PC-3 (cell line): Measurements from ENCODE around the gene GPS2. TPM values are rescaled to one million over a fixed set of nuclear protein-coding genes. Genes with fewer than 3 reads are reported as not detected.
"Not testable (repeated sequence)": the region's sequence is repeated elsewhere in the genome, so short reads cannot be mapped to it uniquely, and the experiment has no call there.

ENCODE experiments used
- ATAC-seq: fragments of 200-7000 bp; cut with Tn5 transposase; 2 replicates; pipeline ENCODE4 v1.9.1; 2020; ENCODE audit warnings: mild to moderate bottlenecking, moderate library complexity
- BruUV-seq: library from RNA; stranded (reverse); fragments of 400-500 nt; replicated peaks from 2 replicates; lab custom pipeline; 2021; lab: Mats Ljungman, UMichigan
- CTCF ChIA-PET: fragments of 300-600 bp; sonication (Branson Sonifier 250); formaldehyde crosslinking; loops from one replicate; lab custom pipeline; 2022; ENCODE audit warnings: antibody characterized with exemption; lab: Charles Lee
- POLR2A ChIA-PET: fragments of 300-600 bp; sonication (Branson Sonifier 250); formaldehyde crosslinking; loops from one replicate; lab custom pipeline; 2022; ENCODE audit warnings: antibody characterized with exemption; ENCODE audit not compliant: unreplicated experiment; lab: Charles Lee
- DNase-seq: peaks from one replicate; pipeline ENCODE4 v3.0.0-alpha.2; 2015
- H2AFZ ChIP-seq: fragments of 300-600 bp; sonication (generic); 2 replicates; pipeline ENCODE4 v1.6.0; 2016; ENCODE audit warnings: antibody characterized with exemption, low read length
- H3F3A ChIP-seq: fragments of 300-600 bp; sonication (generic); one replicate; pipeline ENCODE4 v1.6.0; 2017; ENCODE audit warnings: antibody characterized with exemption, low read length, control low read depth, mild to moderate bottlenecking; ENCODE audit not compliant: unreplicated experiment
- H3K27ac ChIP-seq: fragments of 300-600 bp; sonication (generic); 2 replicates; pipeline ENCODE4 v1.5.1; 2016; ENCODE audit warnings: mild to moderate bottlenecking, low read length
- H3K27me3 ChIP-seq: fragments of 300-600 bp; sonication (generic); 2 replicates; pipeline ENCODE4 v1.6.1; 2016; ENCODE audit warnings: low read length, mixed read lengths
- H3K36me3 ChIP-seq: fragments of 300-600 bp; sonication (generic); 2 replicates; pipeline ENCODE4 v1.6.1; 2016; ENCODE audit warnings: low read depth, mixed run types, low read length, mixed read lengths
- H3K4me1 ChIP-seq: fragments of 300-600 bp; sonication (generic); 2 replicates; pipeline ENCODE4 v1.5.1; 2016; ENCODE audit warnings: low read length; ENCODE audit not compliant: insufficient read depth
- H3K4me2 ChIP-seq: fragments of 300-600 bp; sonication (generic); 2 replicates; pipeline ENCODE4 v1.6.0; 2016; ENCODE audit warnings: low read length
- H3K4me3 ChIP-seq: fragments of 300-600 bp; sonication (generic); 2 replicates; pipeline ENCODE4 v1.5.1; 2016; ENCODE audit warnings: mild to moderate bottlenecking, low read length, mixed read lengths
- H3K79me2 ChIP-seq: fragments of 300-600 bp; sonication (generic); 2 replicates; pipeline ENCODE4 v1.6.1; 2017; ENCODE audit warnings: low read length, mixed read lengths
- H3K9ac ChIP-seq: fragments of 300-600 bp; sonication (generic); 2 replicates; pipeline ENCODE4 v1.6.0; 2016; ENCODE audit warnings: mild to moderate bottlenecking, low read length
- H3K9me2 ChIP-seq: fragments of 300-600 bp; sonication (generic); replicated peaks from 2 replicates; pipeline ENCODE4 v1.6.1; 2016; ENCODE audit warnings: mixed run types, low read length, mixed read lengths
- H3K9me3 ChIP-seq: fragments of 300-600 bp; sonication (generic); 2 replicates; pipeline ENCODE4 v1.6.1; 2016; ENCODE audit warnings: low read length, mixed read lengths
- H4K20me1 ChIP-seq: fragments of 300-600 bp; sonication (generic); 2 replicates; pipeline ENCODE4 v1.6.1; 2016; ENCODE audit warnings: low read length, mixed read lengths
- CTCF ChIP-seq: fragments of 300-600 bp; sonication (generic); conservative IDR thresholded peaks from 2 replicates; pipeline ENCODE4 v1.5.1; 2017; ENCODE audit warnings: antibody characterized with exemption, low read depth, mild to moderate bottlenecking, low read length
- EZH2 ChIP-seq: fragments of 300-600 bp; sonication (generic); IDR thresholded peaks from one replicate; pipeline ENCODE4 v1.6.1; 2017; ENCODE audit warnings: antibody characterized with exemption, mild to moderate bottlenecking, low read length; ENCODE audit not compliant: unreplicated experiment
- EZH2phosphoT487 ChIP-seq: fragments of 300-600 bp; sonication (generic); IDR thresholded peaks from 2 replicates; pipeline ENCODE4 v1.6.1; 2018; ENCODE audit warnings: mild to moderate bottlenecking, antibody characterized with exemption, low read length, borderline replicate concordance
- intact Hi-C: fragments of 100-400 bp; cut with micrococcal nuclease; formaldehyde crosslinking; loops from 2 replicates; pipeline ENCODE4 v1.9.0; 2023
- total RNA-seq: library from RNA; depleted of rRNA; stranded (reverse); fragments of >200 nt; gene quantifications from 2 replicates; pipeline ENCODE4 v1.2.3, GENCODE V29; 2014

Gene GPS2
- total RNA-seq, 1 experiment from 2014 or later, result 30.8 TPM

DNA sequence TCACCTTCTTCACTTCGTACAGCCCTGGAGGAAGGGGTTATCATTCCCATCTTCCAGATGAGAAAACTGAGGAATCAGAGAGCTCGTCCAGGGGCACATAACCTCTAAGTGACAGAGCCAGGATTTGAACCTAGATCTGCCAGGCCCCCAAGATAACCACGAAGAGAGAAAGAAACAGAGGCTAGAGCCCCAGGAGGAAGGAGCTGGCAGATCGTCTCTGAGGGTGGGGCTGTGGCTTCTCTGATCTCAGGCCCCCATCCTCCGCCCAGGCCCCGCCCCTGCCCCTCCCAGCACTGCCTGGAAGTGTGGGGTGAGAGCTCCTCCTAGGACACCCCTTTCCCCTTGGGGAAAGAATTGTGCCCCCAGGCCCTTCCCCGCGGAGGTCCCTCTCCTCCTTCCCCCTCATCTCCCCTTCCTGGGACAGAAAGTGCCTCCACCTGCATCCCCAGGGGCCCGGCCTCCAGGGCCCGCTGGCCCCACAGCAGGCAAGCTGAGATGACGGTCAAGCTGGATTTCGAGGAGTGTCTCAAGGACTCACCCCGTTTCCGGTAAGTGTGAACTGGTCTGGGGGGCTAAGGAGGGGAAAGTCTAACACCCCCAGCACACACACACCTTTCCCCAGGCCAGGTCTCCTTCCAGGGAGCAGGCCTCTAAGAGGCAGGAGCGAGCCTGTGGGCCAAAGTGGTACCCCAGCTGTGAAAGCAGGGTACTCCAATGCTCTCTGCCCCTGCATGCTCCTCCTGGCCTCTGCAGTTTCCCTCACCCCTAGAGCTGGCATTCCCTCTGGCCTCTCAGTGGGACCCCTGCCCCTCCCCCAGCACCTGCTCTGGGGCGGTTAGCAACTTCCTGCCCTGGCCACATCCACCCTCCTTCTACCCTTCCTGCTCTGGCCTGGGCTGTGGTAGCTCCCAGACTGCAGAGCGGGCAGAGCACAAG lies 21.3 kb upstream of the GPS2 start, which contains the start of gene ACAP1:
Gene ACAP1 (plus strand): TSS at position 290 of the 936 bp plus-strand sequence. CDS start 206 bp downstream, at position 496.
- Histone ChIP-seq H4K20me1 (no peaks in the 10 kb centered on the region), H3K4me2 (no peak within 1 kb of the TSS), H3K36me3 (no peaks in the 10 kb centered on the region), H3F3A (no peaks in the 10 kb centered on the region), H3K9me3 (no peaks in the 10 kb centered on the region), H3K27ac (no peak within 1 kb of the TSS), H3K4me3 (no peak within 1 kb of the TSS), H3K4me1 (no peaks in the 10 kb centered on the region), H3K9ac (no peak within 1 kb of the TSS), H2AFZ (no peak within 1 kb of the TSS), H3K9me2 (no peaks in the 10 kb centered on the region), H3K27me3 (no peaks in the 10 kb centered on the region), H3K79me2 (no peaks in the 10 kb centered on the region)
- CTCF ChIA-PET, result no interaction called here
- TF ChIP-seq EZH2, result no peak
- TF ChIP-seq EZH2phosphoT487, result no peak
- no peak for TF ChIP-seq CTCF
- ATAC-seq (no peak), DNase-seq (no peak)
- BruUV-seq, result no TSS peak
- POLR2A ChIA-PET, result no interaction called here
- intact Hi-C loops, result no loop called here

DNA sequence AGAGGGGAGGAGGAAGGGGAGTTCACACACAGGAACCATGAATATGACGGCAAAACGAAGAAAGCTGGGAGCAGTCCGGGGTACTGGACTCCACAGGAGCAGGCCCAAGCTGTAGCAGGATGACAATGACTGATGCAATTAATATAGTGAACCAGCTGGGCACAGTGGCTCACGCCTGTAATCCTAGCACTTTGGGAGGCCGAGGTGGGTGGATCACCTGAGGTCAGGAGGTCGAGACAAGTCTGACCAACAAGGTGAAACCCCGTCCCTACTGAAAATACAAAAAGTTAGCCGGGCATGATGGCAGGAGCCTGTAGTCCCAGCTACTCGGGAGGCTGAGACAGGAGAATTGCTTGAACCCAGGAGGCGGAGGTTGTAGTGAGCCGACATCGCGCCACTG lies 20.6 kb upstream of the GPS2 start:
- H2AFZ ChIP-seq, H3K79me2 ChIP-seq, H3F3A ChIP-seq, H3K9me2 ChIP-seq, POLR2A ChIA-PET, intact Hi-C loops, CTCF ChIA-PET, H3K27me3 ChIP-seq, DNase-seq, H3K9ac ChIP-seq, H3K4me3 ChIP-seq, H3K27ac ChIP-seq, BruUV-seq, H4K20me1 ChIP-seq, H3K9me3 ChIP-seq, H3K36me3 ChIP-seq, H3K4me2 ChIP-seq, ATAC-seq, H3K4me1 ChIP-seq: not testable (repeated sequence)

- no TSS peak for BruUV-seq
- TF ChIP-seq EZH2phosphoT487 (no peak), CTCF (no peak), EZH2 (no peak)
- intact Hi-C loops, result no loop called here
Measured at GRCh38 chr17:7334938-7335538, 19.9 kb upstream of the GPS2 start.

DNA sequence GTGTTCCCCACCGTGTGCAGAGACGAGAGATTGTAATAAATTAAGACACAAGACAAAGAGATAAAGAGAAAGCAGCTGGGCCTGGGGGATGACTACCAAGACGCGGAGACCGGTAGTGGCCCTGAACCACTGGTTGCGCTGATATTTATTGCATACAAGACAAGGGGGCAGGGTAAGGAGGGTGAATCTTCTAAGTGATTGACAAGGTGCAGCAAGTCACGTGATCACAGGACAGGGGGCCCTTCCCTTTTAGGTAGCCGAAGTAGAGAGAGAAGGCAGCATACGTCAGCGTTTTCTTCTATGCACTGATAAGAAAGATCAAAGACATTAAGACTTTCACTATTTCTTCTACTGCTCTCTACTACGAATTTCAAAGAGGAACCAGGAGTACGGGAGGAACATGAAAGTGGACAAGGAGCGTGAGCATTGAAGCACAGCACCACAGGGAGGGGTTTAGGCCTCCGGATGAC lies 17.5 kb upstream of the GPS2 start:
- CTCF ChIA-PET, intact Hi-C loops, H3K4me1 ChIP-seq, POLR2A ChIA-PET, H3K9me3 ChIP-seq, DNase-seq, H3K4me3 ChIP-seq, H3F3A ChIP-seq, H2AFZ ChIP-seq, H3K36me3 ChIP-seq, H3K27me3 ChIP-seq, ATAC-seq, H3K27ac ChIP-seq, H4K20me1 ChIP-seq, H3K9ac ChIP-seq, BruUV-seq, H3K4me2 ChIP-seq, H3K9me2 ChIP-seq: not testable (repeated sequence)
- H3K79me2 ChIP-seq, result peaks cover 14% of the 10 kb centered on the region

More at GRCh38 chr17:7334938-7335538, 19.9 kb upstream of the GPS2 start:
- Histone ChIP-seq H3F3A (no peaks in the 10 kb centered on the region), H4K20me1 (no peaks in the 10 kb centered on the region), H3K4me2 (no peak overlapping the region), H3K9ac (no peak overlapping the region), H3K9me2 (no peaks in the 10 kb centered on the region), H3K27me3 (no peaks in the 10 kb centered on the region), H3K36me3 (no peaks in the 10 kb centered on the region), H3K27ac (no peak overlapping the region), H3K9me3 (no peaks in the 10 kb centered on the region), H3K4me1 (no peaks in the 10 kb centered on the region), H3K79me2 (no peaks in the 10 kb centered on the region), H2AFZ (no peak overlapping the region), H3K4me3 (no peak overlapping the region)
- ATAC-seq (no peak), DNase-seq (no peak)
- ChIA-PET POLR2A (no interaction called here), CTCF (no interaction called here)
